ENCODE measurements around the gene LEKR1. TPM values are rescaled to one million over a fixed set of nuclear protein-coding genes. Genes with fewer than 3 reads are reported as not detected.
"Not testable (repeated sequence)": the region's sequence is repeated elsewhere in the genome, so short reads cannot be mapped to it uniquely, and the experiment has no call there.

LEKR1 gene
- polyA plus RNA-seq, 12 donors = 0.31 to 1.4 (median 0.49) TPM; not detected in 2

- DNase-seq = no peak
These were observed 8.9 kb downstream of the LEKR1 start for GRCh38 chr3:156834962-156835535.

DNA sequence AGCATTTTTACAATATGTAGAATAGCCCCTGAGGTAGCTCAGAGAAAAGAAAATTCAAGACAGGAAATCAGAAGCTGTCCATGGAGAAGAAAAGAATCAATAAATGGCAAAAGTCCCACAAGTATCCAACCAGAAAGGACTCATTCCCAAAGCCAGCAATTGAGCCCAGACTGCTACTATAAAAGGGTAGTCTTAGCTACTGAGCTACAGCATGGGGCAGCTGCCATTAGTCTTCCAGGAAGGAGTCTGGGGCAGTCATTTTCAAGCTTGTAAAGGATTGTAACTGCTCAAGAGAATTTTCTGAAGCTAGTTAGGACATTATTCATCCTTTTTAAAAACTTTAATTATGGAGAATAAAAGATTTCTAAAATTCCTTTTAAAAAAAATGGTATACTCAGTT lies 10.5 kb downstream of the LEKR1 start:
- DNase-seq = no peak

- DNase-seq = no peak
These were observed 11.0 kb downstream of the LEKR1 start for GRCh38 chr3:156837115-156837514.

DNA sequence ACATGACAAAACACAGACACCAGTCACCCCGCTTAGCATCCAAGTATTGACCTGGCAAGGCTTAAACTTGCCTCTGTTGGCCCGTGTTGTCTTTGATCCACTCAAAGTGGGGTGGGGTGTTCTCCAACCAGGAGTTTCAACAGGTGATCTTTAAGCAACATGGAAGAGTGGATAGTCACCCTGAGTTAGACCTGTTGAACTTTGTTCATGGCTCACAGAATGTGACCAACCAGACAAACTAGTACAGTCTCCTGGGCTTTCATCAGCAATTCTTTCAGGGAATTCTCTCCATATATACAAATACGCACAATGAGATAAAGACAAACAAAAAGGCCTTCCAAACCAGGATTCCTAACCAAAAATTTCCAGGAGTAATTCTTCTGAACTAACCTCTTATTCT lies 11.9 kb downstream of the LEKR1 start:
- DNase-seq = no peak

- no peak for DNase-seq
These were observed 14.9 kb downstream of the LEKR1 start for GRCh38 chr3:156840826-156841689.

GRCh38 chr3:156843071-156843808 lies 17.1 kb downstream of the LEKR1 start:
- DNase-seq = no peak

DNA sequence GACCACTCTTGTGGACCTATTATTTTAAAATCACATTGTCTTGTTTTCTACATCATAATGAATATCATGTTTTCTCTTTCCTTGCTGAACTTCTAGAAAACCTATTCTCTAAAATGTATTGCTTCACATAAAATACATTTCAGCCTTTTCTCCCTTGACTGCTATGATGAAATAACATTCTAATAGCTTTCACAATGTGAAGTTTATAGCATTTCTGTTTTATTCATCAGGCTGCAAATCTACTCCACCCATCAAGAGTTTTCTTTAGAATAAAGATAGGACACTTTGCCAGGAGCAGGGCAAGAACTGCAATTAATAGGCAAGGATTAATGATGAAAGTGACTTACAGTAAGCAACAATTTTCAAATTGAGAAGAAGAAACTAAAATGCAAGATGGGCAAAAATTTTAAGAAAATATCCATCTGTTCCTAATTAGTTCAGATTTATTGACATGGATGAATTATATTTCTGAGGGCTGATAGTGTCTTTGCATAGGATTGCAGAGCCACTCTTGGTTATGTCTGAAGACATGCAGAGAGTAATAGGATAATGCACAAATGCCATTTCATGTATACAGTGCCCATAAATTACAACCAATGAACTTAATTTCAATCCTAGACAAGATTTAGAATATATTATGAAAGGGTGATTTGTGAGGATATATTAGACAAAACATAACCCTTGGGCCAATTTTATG lies 21.7 kb downstream of the LEKR1 start:
- DNase-seq = no peak

DNA sequence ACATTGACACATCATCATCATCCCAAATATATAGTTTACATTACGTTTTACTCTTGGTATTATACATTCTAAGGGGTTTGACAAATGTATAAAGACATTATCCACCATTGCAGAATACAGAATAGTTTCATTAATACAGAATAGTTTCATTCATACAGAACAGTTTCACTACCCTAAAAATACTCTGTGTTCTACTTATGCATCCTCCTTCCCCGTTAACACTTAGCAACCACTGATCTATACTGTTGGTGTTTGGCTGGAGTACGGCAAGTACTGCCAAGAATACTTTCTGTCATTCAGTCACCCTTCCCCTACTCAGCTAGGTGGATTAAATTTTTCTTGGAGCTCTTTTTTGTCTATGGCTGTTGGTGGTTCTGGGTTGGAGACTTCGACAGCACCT lies 33.4 kb downstream of the LEKR1 start:
- no peak for DNase-seq

GRCh38 chr3:156860873-156861272 lies 34.7 kb downstream of the LEKR1 start:
- DNase-seq = no peak

DNA sequence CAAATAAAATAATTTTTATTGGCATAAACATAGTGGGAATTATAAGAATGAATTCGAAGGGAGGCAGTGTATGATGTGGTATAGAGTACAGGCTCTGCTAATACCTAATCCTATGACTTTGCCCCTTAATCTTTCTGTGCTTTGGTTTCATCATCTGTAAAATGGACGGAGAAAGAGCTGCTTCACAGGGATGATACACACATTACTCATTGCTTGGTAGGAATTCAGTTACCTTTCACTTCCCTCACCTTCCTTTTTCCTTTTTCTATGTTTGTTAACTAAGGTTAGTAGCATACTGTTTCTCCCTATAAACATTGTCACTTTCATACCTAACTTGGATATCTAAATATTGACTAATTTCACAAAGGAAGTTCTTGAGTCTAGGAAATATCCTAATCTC lies 36.2 kb downstream of the LEKR1 start:
- no peak for DNase-seq

DNA sequence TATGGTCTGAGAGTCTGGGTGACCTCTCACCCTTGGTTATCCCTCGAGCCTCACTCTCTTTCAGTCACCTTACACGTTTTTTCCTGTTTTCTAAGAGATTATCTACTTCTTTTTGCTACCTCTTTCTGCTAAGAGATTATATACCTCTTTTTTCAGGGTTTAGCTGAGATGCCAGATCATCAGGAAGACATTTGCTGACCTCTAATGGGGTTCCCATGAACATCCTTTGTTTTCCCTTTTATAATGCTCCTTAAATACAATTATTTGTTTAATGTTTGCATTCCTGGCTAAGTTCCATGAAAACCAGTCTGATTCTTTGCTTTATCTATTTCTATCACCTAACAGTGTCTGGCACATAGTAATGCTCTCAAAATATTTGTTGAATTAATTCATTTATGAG lies 39.6 kb downstream of the LEKR1 start:
- no peak for DNase-seq

DNA sequence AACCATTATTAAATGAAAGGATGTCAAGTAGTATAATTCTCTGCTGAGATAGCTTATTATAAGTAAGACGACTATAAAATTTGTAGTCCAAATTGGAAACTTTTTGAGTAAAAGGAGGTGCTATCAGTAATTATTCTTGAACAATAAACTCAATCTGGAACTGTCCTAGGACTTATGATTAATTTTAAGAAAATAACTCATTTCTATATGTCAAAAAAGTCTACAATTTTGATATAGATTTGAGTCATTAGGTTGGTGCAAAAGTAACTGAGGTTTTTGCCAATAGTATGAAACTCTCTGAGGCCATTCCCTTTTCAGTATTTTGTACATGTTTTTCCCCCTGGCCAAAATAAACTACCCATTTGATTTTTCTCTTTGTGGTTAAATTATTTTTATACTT lies 41.0 kb downstream of the LEKR1 start:
- DNase-seq = no peak

DNA sequence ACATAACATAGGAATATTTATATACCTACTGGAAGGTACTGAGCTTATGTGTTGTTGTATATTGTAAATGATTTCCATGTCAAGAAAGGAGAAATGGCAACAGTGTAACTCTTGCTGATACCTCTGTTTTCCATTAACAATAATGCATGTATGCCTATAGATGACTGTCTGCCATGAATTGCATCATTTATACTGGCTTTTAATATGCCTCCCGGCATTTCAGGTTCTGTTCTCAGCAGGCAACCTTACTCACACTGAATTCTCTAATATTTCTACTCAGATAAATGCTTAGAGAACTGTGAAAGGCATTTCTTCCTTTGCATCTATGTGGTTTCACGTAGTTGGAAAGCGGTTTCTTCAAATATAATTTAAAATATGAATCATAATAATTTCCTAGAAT lies 41.8 kb downstream of the LEKR1 start:
- no peak for DNase-seq

DNA sequence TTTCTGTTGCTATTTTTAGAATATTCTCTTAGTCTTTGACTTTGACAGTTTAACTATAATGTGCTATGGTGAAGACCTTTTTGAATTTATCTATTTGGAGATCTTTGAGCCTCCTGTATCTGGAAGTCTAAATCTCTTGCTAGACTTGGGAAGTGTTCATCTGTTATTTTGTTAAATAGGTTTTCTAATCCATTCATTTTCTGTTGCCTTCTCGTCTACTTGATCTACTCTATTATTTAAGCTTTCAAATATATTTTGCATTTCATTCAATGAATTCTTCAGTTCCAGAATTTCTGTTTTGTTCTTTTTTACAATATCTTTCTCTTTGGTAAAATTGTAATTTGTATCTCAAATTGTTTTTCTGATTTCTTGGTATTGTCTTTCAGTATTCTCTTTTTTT lies 47.8 kb downstream of the LEKR1 start:
- no peak for DNase-seq

DNA sequence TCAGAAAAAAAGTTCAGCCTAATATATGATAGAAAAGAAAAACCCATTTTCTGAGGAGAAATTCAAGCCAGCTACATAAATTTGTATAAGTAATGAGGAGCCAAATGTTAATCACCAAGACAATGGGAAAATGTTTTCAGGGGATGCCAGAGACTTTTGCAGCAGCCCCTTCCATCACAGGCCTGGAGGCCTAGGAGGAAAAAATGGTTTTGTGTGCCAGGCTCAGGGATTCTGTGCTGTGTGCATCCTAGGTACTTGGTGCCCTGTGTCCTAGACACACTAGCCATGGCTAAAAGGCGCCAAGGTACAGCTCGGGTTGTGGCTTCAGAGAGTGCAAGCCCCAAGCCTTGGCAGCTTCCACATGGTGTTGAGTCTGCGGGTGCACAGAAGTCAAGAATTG lies 53.3 kb downstream of the LEKR1 start:
- not testable (repeated sequence) for DNase-seq

- DNase-seq = no peak
These were observed 59.6 kb downstream of the LEKR1 start for GRCh38 chr3:156885761-156886160.

DNA sequence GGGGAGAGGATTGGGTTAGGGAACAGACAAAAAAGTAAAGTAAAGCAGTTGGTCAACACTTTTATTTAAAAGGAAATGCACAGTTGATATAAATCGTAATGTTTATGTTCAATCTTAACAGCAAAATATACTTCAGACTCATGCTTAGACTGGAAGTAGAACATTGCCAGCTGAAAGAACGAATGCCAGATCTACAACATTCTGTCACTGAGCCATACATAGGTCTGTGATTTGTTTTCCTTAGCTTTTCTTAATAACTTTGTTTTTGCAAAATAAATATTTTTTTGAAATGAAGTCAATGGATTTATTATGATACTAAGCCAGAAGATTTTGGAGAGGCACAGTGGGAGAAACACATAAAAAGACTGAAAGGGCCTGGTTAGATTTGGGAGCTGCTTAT lies 62.0 kb downstream of the LEKR1 start:
- DNase-seq = no peak

- DNase-seq = no peak
These were observed 62.4 kb downstream of the LEKR1 start for GRCh38 chr3:156888576-156888975.

DNA sequence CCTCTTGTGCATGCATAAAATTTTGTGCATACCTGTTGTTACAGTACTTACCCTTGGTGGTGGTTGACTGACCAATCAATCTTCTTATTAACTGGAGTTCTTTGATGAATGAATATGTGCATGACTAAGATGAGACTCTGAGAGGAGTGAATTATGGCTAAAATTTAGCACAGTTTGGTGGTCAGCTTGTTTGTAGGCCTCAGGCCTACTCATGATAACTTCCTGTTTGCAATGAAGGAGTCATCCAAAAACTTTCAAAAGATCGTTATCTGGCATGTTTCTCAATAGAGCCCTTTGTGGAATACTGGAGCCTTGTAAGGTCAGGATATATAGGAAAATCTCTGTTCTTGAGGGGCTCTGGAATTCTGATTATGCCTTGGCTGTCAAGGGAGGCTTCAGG lies 66.5 kb downstream of the LEKR1 start:
- no peak for DNase-seq

DNA sequence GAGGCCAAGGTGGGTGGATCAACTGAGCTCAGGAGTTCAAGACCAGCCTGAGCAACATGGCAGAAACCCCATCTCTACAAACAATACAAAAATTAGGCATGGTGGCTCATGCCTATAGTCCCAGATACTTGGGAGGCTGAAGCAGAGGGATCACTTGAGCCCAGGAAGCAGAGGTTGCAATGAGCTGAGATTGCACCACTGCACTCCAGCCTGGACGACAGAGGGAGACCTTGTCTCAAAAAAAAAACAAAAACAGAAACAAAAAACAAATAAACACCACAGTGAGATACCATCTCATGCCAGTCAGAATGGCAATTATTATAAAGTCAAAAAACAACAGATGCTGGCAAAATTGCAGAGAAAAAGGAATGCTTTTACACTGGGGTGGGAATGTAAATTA lies 69.2 kb downstream of the LEKR1 start:
- DNase-seq = not testable (repeated sequence)

DNA sequence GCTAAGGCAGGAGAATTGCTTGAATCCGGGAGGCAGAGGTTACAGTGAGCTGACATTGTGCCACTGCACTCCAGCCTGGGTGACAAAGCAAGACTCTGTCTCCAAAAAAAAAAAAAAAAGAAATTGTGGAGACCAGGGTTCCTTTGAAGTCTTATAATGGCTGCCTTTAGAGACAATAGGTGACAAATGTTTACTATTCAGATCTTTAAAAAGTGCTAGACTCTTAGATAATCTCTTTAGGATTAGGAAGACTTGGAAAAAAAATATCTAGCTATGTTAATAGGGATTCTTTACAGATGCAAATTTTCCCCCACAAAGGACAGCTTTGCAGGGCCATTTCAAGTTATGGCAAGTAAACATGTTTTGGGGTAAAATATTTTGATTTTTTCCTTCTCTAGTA lies 71.7 kb downstream of the LEKR1 start:
- DNase-seq = not testable (repeated sequence)

DNA sequence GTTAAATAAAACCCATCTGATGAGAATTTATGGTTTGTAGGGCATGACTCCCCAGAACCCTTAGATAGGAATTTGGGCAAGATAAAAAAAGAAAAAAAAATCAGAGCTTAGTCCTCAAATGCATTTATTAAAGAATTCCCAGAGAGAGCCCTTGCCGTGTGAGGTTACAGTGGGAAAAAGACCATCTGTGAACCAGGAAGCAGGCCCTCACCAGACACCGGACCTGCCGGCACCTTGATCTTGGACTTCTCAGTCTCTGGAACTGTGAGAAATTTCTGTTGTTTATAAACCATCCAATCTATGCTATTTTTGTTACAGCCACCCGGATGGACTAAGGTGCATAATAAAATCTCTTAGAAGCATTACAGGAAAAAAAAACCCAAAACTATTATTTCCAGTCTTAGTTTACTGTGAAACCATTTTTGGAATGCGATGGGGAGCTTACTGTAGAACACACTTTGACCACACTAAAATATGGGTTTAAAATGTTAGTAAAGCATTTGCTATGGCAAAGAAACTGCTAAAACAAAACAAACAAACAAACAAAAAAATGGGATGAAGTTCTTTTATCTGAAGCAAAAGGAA lies 72.2 kb downstream of the LEKR1 start:
- DNase-seq = no peak
